NCI-H82 (cell line): ENCODE results near the gene NAA20.

Experiments
- DNase-seq: peaks from one replicate; lab custom pipeline; 2025; lab: John Stamatoyannopoulos, UW

Gene NAA20, protein sequence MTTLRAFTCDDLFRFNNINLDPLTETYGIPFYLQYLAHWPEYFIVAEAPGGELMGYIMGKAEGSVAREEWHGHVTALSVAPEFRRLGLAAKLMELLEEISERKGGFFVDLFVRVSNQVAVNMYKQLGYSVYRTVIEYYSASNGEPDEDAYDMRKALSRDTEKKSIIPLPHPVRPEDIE

GRCh38 chr20:20017001-20017843 lies at the start of gene NAA20:
TSS of gene NAA20 (plus strand) at chr20:20017362. CDS start at chr20:20017397, 35 bp downstream.
- DNase-seq, result peak; percentile 96

DNA sequence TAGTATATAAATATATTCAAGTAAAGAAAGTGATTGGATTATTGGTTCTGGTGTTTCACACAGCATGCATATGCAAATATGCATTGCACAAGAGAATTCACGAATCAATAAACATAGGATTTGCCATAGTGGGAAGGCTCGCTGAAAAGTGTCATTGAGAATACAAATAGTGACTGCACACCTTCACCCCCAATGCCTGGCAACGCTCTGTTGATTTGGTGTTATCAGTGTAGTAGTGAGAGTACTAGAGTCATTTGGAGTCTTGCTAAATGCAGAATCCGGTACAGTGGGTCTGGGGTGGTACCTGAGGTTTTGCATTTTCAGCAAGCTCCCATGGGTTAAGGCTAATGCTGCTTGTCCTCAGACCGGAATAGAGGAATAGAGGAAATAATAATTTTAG lies 49.7 kb upstream of the NAA20 start:
- DNase-seq, result no peak

DNA sequence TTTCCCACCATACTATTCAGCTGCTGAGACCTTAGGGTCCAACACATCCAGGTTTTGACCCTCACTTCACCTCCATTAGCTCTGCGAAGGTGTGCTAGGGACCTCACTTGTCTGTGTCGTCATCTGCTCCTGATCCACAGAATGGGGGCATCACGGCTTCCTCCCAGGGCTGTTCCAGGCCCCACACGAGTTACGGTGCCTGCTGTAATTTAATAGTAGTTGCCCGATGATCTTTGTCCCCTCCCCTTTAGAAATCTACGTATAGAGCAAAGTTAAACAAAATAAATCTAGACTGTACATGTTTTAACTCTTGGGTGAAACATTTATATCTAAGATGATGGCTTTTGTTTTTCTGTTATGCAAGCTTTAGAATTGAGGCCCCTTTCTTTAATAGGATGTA lies 49.1 kb upstream of the NAA20 start:
- DNase-seq, result no peak

- no peak for DNase-seq
These were observed 48.6 kb upstream of the NAA20 start for GRCh38 chr20:19968466-19969073.

- no peak for DNase-seq
These were observed 48.1 kb upstream of the NAA20 start for GRCh38 chr20:19969106-19969505.

DNA sequence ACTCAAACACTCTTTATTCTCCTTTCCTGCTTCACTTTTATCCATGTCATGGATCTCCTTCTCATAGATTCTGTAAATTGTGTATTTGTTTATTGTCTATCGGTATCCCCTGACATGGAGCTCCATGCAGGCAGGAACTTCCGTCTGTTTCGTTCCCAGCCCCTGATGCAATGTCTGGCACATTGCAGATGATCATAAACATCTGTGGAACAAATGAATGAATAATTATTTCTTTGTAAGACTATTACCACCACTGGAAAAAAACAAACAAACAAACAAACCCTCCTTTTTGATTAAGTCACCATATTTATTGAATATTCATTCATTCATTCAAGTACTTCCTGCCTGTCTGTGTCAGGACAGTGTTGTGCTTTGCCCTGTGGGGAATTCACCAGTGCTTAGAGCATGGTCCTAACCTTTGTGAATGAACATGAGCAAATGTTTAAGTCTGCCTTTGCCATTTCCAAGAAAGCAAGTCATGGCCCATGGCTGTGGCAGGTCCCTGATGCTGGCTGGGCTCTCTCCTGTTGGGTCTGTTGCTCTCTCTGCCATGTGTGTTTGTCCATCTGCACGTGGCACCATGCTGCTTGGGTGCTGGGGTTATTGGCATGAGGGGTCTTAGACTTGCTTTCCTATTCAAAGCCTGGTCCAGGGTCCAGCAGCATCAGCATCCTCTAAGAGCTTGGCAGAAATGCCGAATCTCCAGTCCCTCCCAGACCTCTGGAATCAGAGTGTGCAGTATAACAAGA lies 47.5 kb upstream of the NAA20 start:
- no peak for DNase-seq

DNA sequence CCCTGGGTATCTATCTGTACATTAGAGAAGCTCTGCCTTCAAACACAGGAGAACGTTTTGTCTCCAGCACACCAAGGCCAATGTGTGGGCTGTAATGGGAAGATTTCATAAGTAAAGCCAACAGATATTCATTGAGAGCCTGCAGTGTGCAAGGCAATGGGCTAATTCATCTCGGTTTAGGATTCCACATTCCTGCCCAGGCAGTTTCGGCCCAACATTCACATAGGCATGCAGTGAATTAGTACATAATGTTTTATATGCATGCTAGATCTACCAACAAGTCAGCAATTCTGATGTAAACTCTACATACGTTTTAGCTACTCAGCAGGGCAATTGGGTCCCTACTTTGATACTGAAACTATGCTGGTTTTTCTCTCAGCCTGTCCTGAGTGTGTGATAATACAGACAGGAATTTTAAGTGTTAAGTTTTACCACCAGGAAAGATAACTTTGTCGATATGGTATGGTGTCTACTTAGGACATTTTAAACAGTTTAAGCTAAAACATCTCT lies 46.9 kb upstream of the NAA20 start:
- no peak for DNase-seq

DNA sequence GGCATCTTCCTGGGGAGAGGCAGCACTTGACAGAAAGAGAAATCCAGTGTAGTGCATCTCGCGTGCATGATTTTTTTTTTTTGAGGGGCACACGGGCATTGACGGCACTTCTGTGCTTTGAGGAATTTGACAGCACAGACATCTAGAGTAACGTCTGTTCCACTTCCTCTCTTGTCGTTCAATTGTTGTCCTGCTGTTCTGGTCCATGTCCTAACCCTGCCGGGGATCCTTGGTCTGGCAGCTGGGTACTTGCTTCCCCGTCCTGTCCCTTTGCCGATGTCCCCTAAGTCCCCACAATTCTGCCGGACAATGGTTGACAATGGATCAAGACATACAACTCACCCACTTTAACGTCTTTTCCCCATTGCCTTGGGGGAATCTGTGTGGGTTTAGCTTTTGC lies 46.0 kb upstream of the NAA20 start:
- DNase-seq, result no peak

GRCh38 chr20:19973961-19974629 lies 43.1 kb upstream of the NAA20 start:
- no peak for DNase-seq

- no peak for DNase-seq
These were observed 42.3 kb upstream of the NAA20 start for GRCh38 chr20:19974630-19975435.

DNA sequence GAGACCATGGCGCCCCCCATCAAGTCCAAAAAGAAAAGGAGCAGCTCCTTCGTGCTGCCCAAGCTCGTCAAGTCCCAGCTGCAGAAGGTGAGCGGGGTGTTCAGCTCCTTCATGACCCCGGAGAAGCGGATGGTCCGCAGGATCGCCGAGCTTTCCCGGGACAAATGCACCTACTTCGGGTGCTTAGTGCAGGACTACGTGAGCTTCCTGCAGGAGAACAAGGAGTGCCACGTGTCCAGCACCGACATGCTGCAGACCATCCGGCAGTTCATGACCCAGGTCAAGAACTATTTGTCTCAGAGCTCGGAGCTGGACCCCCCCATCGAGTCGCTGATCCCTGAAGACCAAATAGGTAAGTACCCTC lies 41.7 kb upstream of the NAA20 start:
- DNase-seq, result no peak

DNA sequence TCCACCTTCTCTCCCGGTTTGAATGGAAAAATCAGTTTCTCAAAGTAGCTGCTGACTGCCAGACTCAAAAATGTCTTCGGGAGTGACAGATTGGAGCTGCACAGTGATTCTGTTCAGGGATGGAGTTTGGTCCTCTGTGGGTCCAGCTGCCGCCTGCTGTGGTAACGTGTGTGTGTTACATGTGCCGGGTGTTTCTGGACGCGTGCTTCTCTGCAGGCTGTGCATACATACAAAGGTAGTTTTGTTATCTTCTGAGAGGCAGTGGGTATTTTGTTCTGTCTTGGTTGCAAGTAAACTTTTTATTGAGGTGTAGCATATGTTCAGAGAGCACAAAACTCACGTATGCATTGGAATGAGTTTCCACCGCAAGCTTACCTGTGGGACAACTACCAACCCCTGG lies 41.3 kb upstream of the NAA20 start:
- no peak for DNase-seq

- no peak for DNase-seq
These were observed 40.4 kb upstream of the NAA20 start for GRCh38 chr20:19976595-19977372.

- DNase-seq, result no peak
These were observed 39.8 kb upstream of the NAA20 start for GRCh38 chr20:19977373-19977770.

GRCh38 chr20:19978511-19979210 lies 38.5 kb upstream of the NAA20 start:
- no peak for DNase-seq

- DNase-seq, result no peak
These were observed 36.1 kb upstream of the NAA20 start for GRCh38 chr20:19981031-19981451.

DNA sequence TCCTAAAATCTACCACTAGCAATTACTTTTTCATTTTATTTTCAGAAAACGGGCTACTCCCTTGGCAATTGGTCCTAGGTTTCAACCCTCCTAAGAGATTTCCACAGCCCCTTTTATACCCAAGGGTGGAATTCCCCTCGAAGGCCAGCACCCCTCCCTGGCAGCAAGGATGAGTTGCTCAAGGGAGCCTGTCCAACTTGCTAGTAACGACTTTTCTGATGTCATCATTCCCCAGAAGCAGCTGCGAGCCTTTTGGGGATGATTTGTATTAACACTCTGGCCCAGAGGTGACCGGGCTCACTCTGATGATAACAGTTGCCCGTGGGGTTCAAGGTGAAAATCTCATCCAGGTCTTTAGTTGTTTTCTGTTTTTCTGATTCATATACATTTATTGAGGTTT lies 30.7 kb upstream of the NAA20 start:
- no peak for DNase-seq

DNA sequence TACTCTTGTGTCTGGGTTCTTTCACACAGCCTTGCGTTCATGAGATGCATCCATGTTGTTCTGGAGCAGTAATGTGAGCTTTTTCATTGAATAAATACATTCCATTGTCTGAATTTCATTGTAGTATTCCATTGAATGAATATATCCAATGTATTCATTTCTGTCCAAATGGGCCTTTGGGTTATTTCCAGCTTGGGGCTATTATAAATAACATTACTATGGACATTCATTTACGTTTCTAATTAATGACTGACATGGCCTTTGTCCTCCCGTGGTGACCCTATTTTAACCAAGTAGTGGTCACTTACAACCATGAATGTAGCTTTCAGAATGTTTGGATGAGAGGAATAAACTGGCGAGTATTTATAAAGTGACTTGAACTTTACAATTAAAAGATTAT lies 30.1 kb upstream of the NAA20 start:
- no peak for DNase-seq

- no peak for DNase-seq
These were observed 26.3 kb upstream of the NAA20 start for GRCh38 chr20:19990850-19991249.

- no peak for DNase-seq
These were observed 25.9 kb upstream of the NAA20 start for GRCh38 chr20:19991308-19991707.
